NCI-H226 (cell line): ENCODE results near the gene PDE6G.

Source experiments
- DNase-seq: peaks from one replicate; pipeline ENCODE4 v3.0.0-alpha.2; 2015

PDE6G gene

DNA sequence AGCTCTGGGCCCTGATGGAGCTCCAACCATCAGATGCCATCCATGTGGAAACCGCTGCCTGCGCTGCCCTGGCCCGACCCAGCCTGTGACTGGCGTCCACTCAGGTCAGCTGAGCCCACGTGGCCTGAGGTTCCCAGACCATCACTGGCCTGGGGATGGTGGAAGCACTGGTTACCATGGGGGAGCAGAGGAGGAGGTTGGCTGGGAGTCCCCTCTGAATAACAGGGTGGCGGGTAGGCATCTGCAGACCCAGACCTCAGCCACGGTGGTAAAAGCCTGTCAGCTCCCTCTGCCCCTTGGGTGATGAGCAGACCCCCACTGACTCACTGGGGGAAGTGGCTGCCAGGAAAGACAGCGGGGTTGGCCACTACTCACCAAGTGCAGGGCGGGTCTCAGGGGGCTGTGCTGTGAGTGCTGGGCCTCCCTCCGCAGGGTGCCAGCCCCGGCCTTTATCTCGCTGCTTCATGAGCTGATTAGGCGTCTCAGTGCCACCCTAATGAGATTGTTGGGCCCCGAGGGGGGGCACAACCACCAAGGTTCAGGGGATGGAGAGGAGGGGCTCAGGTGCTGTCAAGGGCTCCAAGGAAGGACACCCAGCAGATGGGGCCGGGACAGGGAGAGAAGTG is at the start of gene PDE6G:
PDE6G (minus strand) TSS at position 425 of the 626 bp plus-strand sequence. CDS start 3,237 bp downstream, outside the sequence.
- DNase-seq: no peak

GRCh38 chr17:81705518-81706231 is 49.3 kb upstream of the PDE6G start:
- DNase-seq: no peak

GRCh38 chr17:81703747-81704654 is 47.7 kb upstream of the PDE6G start:
- no peak for DNase-seq

DNA sequence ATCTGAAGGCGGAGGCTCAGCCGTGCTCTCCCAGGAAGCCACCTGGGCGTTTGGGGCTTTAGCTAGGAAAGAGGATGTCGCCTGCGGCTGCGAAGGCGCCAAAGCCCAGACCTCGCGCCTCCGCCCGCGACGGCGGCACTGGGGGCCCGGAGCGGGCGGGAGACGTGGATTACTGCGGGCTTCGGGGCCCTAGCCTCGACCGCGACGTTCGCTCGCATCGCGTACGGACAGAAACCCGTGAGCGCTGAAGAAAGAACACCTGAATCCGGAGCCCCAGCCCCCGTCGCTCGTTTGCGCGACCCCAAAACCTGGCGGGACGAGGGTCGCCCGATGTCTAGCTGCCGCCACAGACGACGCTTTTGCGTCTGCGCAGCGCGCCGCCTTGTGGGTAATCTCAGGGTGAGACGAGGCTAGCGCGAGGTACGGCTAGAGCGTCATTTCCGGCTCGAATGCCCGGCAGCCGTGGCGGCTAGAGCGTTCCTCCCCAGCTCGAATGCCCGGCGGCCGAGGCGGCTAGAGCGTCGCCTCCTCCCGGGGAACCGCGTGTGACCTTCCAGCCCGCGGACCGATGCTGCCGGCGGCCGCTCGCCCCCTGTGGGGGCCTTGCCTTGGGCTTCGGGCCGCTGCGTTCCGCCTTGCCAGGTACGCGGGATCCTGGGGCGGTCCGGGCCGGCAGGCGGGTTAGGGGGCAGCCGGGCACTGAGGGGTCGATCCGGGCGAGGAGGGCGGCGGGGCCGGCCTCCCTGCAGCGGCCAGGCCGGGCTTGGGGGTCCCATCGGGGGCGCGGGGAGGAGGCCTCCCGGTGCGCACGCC is 46.8 kb upstream of the PDE6G start, which contains the start of gene MRPL12:
MRPL12 (plus strand) TSS at position 434 of the 813 bp plus-strand sequence; CDS start at position 569, 135 bp downstream.
- DNase-seq: peak; percentile 91

DNA sequence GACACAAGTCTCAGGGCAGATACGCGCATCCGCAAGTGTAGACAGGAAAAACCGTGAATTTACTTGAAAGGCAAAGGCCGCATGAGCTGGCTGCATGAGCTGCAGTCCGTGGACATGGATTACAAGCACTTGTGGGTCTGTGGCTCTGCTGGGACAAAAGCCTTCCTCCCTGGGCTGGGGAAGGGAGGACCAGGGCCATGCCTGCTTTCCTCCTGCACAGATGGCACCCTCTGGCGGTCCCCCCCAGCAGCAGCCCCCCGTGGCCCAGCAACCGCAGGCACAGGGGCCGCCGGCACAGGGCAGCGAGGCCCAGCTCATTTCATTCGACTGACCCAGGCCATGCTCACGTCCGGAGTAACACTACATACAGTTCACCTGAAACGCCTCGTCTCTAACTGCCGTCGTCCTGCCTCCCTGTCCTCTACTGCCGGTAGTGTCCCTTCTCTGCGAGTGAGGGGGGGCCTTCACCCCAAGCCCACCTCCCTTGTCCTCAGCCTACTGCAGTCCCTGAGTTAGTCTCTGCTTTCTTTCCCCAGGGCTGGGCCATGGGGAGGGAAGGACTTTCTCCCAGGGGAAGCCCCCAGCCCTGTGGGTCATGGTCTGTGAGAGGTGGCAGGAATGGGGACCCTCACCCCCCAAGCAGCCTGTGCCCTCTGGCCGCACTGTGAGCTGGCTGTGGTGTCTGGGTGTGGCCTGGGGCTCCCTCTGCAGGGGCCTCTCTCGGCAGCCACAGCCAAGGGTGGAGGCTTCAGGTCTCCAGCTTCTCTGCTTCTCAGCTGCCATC is 45.1 kb upstream of the PDE6G start:
- no peak for DNase-seq

DNA sequence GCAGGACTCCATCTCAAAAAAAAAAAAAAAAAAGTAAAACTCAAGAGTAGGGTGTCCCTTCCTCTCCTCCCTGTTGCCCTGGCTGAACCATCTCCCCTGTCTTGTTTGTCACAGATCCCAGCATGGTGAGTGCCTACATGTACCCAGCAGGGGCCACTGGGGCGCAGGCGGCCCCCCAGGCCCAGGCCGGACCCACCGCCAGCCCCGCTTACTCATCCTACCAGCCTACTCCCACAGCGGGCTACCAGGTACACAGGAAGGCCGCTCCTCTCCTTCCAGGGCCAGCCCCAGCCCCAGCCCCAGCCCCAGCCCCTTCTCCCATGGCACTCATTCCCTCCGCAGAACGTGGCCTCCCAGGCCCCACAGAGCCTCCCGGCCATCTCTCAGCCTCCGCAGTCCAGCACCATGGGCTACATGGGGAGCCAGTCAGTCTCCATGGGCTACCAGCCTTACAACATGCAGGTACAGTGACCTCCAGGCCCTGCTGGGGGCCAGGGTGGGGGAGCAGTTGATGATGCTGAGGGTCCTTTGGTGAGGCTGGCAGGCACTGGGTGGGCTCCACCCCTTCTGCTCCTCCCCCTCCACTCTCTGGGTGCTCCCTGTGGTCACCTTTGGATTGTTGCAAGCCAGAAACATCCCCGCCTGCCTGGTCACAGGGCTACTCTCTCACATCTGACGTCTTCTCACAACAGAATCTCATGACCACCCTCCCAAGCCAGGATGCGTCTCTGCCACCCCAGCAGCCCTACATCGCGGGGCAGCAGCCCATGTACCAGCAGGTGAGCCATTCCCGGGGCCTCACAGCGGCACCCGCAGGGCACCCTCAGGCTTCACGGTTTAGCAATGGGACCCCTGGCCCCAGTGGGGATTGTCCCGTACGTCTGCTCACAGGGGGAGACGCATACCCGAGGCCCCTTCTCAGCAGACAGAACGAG is 44.3 kb upstream of the PDE6G start:
- no peak for DNase-seq

GRCh38 chr17:81697261-81698044 is 41.1 kb upstream of the PDE6G start:
- DNase-seq: no peak

- no peak for DNase-seq
Measured at GRCh38 chr17:81696218-81696941, 40.0 kb upstream of the PDE6G start.

DNA sequence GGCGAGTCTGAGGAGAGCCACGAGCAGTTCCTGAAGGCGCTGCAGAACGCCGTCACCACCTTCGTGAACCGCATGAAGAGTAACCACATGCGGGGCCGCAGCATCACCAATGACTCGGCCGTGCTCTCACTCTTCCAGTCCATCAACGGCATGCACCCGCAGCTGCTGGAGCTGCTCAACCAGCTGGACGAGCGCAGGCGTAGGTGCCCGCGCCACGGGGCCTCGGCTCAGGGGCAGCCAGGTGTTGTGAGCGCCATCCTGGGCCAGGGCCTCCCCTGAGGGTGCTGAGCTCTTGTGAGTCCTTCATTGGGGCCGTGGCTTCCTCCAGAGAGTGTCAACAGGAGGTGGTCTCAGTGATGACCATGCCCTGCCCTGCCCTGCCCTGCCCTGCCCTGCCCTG is 39.5 kb upstream of the PDE6G start:
- no peak for DNase-seq

DNA sequence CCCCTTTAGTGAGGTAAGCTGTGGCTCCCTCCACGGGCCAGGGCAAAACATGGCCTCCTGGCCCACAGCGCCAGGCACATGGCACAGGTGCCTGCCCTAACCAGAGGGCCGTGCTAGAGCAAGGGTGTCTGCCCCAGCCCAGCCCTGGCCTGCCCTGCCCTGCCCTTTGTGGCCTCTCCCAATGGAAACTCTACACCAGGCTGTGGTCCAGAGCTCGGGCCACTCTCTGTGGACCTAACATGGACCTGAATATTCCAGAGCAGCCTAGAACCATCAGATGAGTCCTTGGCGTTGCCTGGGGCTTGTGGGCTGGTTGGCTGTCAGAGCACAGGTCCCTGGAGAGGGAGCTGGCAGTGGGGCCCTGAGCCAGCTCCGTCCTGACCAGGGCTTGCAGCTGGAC is 38.9 kb upstream of the PDE6G start:
- no peak for DNase-seq

DNA sequence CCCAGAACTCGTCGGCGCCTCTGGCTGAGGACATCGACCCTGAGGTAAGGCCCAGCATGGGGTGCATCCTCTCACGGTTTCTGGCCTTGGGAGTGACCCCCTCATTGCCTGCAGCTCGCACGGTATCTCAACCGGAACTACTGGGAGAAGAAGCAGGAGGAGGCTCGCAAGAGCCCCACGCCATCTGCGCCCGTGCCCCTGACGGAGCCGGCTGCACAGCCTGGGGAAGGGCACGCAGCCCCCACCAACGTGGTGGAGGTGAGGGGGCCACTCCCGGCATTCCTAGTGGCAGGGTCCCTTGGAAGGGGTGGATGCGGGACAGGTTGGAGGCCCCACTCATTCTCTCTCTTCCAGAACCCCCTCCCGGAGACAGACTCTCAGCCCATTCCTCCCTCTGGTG is 38.5 kb upstream of the PDE6G start:
- DNase-seq: no peak

GRCh38 chr17:81693509-81694210 is 37.3 kb upstream of the PDE6G start:
- no peak for DNase-seq

- no peak for DNase-seq
Measured at GRCh38 chr17:81691608-81692007, 35.3 kb upstream of the PDE6G start.

DNA sequence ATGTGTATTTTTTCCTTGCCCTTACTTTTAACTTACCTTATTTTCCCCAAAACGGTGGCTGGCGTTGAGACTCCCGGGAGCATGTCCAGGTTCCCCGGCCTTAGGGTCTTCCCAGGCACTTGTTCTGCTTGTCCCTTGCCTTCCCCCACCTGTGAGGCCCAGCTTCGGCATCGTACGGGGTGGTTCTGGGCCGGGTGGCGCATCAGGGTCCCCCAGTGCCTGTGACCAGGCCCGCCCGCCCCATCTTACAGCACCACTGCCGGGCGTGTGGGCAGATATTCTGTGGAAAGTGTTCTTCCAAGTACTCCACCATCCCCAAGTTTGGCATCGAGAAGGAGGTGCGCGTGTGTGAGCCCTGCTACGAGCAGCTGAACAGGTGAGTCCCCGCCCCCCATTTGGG is 34.9 kb upstream of the PDE6G start:
- DNase-seq: no peak

DNA sequence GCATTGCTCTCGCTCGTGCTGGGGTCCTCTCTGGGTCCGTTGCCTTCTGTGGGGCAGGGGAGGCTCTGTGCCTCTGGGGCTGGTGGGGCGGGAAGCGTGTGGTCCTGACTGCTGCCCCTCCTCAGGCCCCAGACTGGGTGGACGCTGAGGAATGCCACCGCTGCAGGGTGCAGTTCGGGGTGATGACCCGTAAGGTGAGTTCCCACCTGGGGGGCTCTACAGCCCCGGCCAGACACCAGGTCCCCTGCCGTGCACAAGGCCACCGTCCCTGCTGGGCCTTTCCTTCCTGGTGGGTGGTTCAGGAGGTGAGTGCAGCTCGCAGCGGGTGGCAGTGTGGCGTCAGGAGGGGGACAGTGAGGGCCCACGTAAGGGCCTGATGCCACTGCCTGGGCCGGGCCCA is 34.2 kb upstream of the PDE6G start:
- DNase-seq: no peak

DNA sequence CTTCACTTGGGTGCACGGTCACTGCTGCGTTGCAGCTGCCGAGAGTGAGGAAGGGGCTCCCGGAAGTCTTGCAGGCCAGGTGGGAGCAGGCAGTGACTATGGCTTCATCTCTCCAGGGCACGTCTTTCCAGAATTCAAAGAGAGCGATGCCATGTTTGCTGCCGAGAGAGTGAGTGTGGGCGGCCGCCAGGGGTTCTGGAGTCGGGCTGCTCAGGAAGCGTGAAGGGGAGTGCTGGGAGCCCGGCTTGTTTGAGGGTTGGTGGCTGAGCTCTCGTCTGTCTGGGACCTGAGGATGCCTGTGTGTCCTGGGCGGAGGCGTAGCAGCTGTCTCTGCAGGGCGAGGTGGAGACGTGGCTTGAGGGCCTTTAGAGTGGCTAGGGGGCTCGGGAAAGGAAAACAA is 33.7 kb upstream of the PDE6G start:
- DNase-seq: no peak

DNA sequence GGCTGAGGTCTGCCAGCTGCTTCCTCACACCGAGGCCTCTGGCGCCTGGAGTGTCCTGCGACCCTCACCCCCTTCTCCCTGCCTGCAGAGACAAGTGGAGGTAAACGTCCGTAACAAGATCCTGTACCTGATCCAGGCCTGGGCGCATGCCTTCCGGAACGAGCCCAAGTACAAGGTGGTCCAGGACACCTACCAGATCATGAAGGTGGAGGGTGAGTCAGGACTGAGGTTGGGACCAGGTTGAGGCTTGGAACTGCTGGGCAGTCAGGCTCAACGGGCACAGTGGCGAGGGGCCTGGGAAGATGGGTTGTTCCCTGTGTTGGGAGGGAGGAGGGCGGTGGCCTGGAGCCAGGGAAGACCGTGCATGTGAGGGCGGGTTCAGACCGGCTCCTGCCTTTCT is 32.3 kb upstream of the PDE6G start:
- DNase-seq: no peak

DNA sequence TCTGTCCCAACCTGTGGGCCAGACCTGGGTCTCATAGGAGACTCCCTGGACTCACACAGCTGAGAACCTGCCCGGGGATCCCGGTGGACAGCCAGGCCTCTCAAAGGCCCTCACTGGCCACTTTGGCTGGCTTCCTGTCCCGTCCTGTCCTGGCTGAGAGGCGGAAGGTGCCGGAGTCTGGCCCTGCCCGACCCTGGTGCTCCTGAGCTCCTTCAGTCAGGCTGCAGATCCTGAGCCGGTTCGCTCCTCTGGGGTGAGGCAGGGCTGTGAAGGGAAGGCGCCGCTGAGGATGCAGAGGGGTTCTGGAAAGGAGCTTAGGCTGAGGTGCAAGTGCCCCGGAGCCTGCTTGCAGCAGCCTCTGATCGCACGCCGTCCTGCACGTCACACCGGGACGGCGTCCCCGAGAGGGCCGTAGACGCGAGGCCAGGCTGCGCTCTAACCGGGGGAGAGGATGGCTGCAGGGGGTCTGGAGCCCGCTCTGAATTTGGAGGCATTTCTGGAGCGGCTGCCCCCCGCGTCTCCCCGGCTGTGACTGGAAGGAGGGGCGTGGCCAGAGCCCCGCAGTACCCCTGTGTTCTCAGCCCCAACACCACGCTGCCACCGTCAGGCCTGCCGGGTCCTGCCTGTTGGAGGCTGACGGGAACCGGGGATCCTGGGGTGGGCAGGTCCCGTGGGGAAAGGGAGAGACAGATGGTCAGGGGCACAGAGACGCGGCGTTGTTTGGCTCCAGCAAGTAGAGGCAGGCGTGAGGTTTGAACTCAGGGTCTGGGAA is 31.6 kb upstream of the PDE6G start:
- no peak for DNase-seq
